ENCODE data around the gene ZNF205. TPM values are rescaled to one million over a fixed set of nuclear protein-coding genes. Genes with fewer than 3 reads are reported as not detected.
"Not testable (repeated sequence)": the region's sequence is repeated elsewhere in the genome, so short reads cannot be mapped to it uniquely, and the experiment has no call there.

ZNF205 gene
- polyA plus RNA-seq, 2 donors, result 8.4 to 18.0 TPM

GRCh38 chr16:3139561-3139960 lies 27.2 kb downstream of the ZNF205 start:
- not testable (repeated sequence) for H3K4me1 ChIP-seq (ENCODE audit: control insufficient read depth in 2 of 2, insufficient read depth in 2 of 2, low read length in 1 of 2); H3K4me3 ChIP-seq (ENCODE audit: low read depth in 1 of 2, low read length in 2 of 2); H3K27ac ChIP-seq (ENCODE audit: low read depth in 2 of 2, low read length in 1 of 2); H3K9me3 ChIP-seq (ENCODE audit: control insufficient read depth in 2 of 2, insufficient read depth in 1 of 2, low read depth in 1 of 2, low read length in 1 of 2); H3K27me3 ChIP-seq (ENCODE audit: control insufficient read depth in 1 of 2, insufficient read depth in 2 of 2, low read length in 2 of 2)
- peaks cover 5 to 35% of the 10 kb centered on the region in 2 donors for H3K36me3 ChIP-seq (ENCODE audit: control insufficient read depth in 2 of 2, insufficient read depth in 2 of 2, low read length in 1 of 2)
- 82 to 83% methylated on average over 9 of the region's 9 CpGs for WGBS, 2 donors

- Histone ChIP-seq H3K4me3 (ENCODE audit: low read depth in 1 of 2, low read length in 2 of 2) (no peak overlapping the region), H3K9me3 (ENCODE audit: control insufficient read depth in 2 of 2, insufficient read depth in 1 of 2, low read depth in 1 of 2, low read length in 1 of 2) (no peaks in the 10 kb centered on the region), H3K27me3 (ENCODE audit: control insufficient read depth in 1 of 2, insufficient read depth in 2 of 2, low read length in 2 of 2) (no peaks in the 10 kb centered on the region), H3K4me1 (ENCODE audit: control insufficient read depth in 2 of 2, insufficient read depth in 2 of 2, low read length in 1 of 2) (peaks cover 0 to 5% of the 10 kb centered on the region in 2 donors), H3K27ac (ENCODE audit: low read depth in 2 of 2, low read length in 1 of 2) (no peak overlapping the region), H3K36me3 (ENCODE audit: control insufficient read depth in 2 of 2, insufficient read depth in 2 of 2, low read length in 1 of 2) (peaks cover 5 to 35% of the 10 kb centered on the region in 2 donors)
- WGBS, 2 donors, result 93 to 94% methylated on average over 67 to 69 of the region's 69 CpGs
Observed at GRCh38 chr16:3140603-3141427, 28.4 kb downstream of the ZNF205 start.

GRCh38 chr16:3141781-3142311 lies 29.5 kb downstream of the ZNF205 start:
- Histone ChIP-seq H3K27me3 (ENCODE audit: control insufficient read depth in 1 of 2, insufficient read depth in 2 of 2, low read length in 2 of 2) (no peaks in the 10 kb centered on the region), H3K27ac (ENCODE audit: low read depth in 2 of 2, low read length in 1 of 2) (no peak overlapping the region), H3K4me3 (ENCODE audit: low read depth in 1 of 2, low read length in 2 of 2) (no peak overlapping the region), H3K9me3 (ENCODE audit: control insufficient read depth in 2 of 2, insufficient read depth in 1 of 2, low read depth in 1 of 2, low read length in 1 of 2) (no peaks in the 10 kb centered on the region), H3K36me3 (ENCODE audit: control insufficient read depth in 2 of 2, insufficient read depth in 2 of 2, low read length in 1 of 2) (peaks cover 5 to 35% of the 10 kb centered on the region in 2 donors), H3K4me1 (ENCODE audit: control insufficient read depth in 2 of 2, insufficient read depth in 2 of 2, low read length in 1 of 2) (peaks cover 0 to 5% of the 10 kb centered on the region in 2 donors)
- WGBS, 2 donors, result 94% methylated on average over 22 to 23 of the region's 23 CpGs

DNA sequence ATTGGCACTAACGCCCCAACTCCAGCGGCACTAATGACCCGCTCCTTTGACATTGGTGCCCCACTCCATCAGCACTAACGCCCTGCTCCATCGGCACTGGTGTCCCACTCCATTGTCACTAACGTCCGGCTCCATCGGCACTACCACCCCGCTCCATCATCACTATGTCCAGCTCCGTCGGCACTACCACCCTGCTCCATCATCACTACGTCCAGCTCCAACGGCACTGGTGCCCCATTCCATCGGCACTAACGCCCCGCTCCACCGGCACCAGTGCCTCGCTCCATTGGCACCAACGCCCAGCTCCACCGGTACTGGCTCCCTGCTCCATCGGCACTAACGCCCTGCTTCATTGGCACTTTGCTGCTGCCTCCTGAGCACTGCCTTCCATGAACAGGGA lies 29.9 kb downstream of the ZNF205 start:
- H3K4me3 ChIP-seq (ENCODE audit: low read depth in 1 of 2, low read length in 2 of 2), result no peak overlapping the region
- peaks cover 5 to 35% of the 10 kb centered on the region in 2 donors for H3K36me3 ChIP-seq (ENCODE audit: control insufficient read depth in 2 of 2, insufficient read depth in 2 of 2, low read length in 1 of 2)

GRCh38 chr16:3142770-3143169 lies 30.4 kb downstream of the ZNF205 start:
- H3K27ac ChIP-seq (ENCODE audit: low read depth in 2 of 2, low read length in 1 of 2), result no peak overlapping the region
- H3K4me1 ChIP-seq (ENCODE audit: control insufficient read depth in 2 of 2, insufficient read depth in 2 of 2, low read length in 1 of 2), result peaks cover 0 to 2% of the 10 kb centered on the region in 2 donors
- no peaks in the 10 kb centered on the region for H3K27me3 ChIP-seq (ENCODE audit: control insufficient read depth in 1 of 2, insufficient read depth in 2 of 2, low read length in 2 of 2)
- H3K4me3 ChIP-seq (ENCODE audit: low read depth in 1 of 2, low read length in 2 of 2), result no peak overlapping the region
- no peaks in the 10 kb centered on the region for H3K9me3 ChIP-seq (ENCODE audit: control insufficient read depth in 2 of 2, insufficient read depth in 1 of 2, low read depth in 1 of 2, low read length in 1 of 2)
- H3K36me3 ChIP-seq (ENCODE audit: control insufficient read depth in 2 of 2, insufficient read depth in 2 of 2, low read length in 1 of 2), result peaks cover 5 to 35% of the 10 kb centered on the region in 2 donors
- 89 to 92% methylated on average over 13 of the region's 13 CpGs for WGBS, 2 donors

More for the DNA sequence above, 29.9 kb downstream of the ZNF205 start:
- WGBS, 2 donors, result 95% methylated on average over 22 of the region's 22 CpGs
- Histone ChIP-seq H3K9me3 (ENCODE audit: control insufficient read depth in 2 of 2, insufficient read depth in 1 of 2, low read depth in 1 of 2, low read length in 1 of 2) (no peaks in the 10 kb centered on the region), H3K27ac (ENCODE audit: low read depth in 2 of 2, low read length in 1 of 2) (no peak overlapping the region), H3K4me1 (ENCODE audit: control insufficient read depth in 2 of 2, insufficient read depth in 2 of 2, low read length in 1 of 2) (peaks cover 0 to 5% of the 10 kb centered on the region in 2 donors), H3K27me3 (ENCODE audit: control insufficient read depth in 1 of 2, insufficient read depth in 2 of 2, low read length in 2 of 2) (no peaks in the 10 kb centered on the region)

DNA sequence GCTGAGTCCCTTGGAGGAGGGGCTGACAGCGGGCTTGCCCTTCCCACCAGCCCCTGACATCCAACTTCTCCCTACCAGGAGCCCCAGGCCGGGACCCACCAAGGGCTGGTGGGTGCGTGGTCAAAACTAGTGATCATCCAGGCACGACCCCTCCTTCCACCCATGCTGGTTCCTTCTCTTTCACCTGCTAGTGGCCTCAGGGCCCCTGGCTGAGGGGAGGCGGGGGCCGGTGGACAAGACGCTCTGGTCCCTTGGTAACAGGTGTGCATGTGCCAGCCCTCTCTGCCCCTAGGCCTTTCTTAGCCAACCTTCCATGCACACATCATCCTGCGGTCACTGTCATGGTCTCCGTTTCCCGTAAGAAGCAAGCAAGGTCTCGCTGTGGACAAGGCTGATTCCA lies 30.8 kb downstream of the ZNF205 start:
- Histone ChIP-seq H3K9me3 (ENCODE audit: control insufficient read depth in 2 of 2, insufficient read depth in 1 of 2, low read depth in 1 of 2, low read length in 1 of 2) (no peaks in the 10 kb centered on the region), H3K27me3 (ENCODE audit: control insufficient read depth in 1 of 2, insufficient read depth in 2 of 2, low read length in 2 of 2) (no peaks in the 10 kb centered on the region), H3K36me3 (ENCODE audit: control insufficient read depth in 2 of 2, insufficient read depth in 2 of 2, low read length in 1 of 2) (peaks cover 5 to 31% of the 10 kb centered on the region in 2 donors), H3K27ac (ENCODE audit: low read depth in 2 of 2, low read length in 1 of 2) (no peak overlapping the region), H3K4me3 (ENCODE audit: low read depth in 1 of 2, low read length in 2 of 2) (no peak overlapping the region), H3K4me1 (ENCODE audit: control insufficient read depth in 2 of 2, insufficient read depth in 2 of 2, low read length in 1 of 2) (peaks cover 0 to 2% of the 10 kb centered on the region in 2 donors)
- 90 to 95% methylated on average over 11 of the region's 11 CpGs for WGBS, 2 donors

- Histone ChIP-seq H3K4me1 (ENCODE audit: control insufficient read depth in 2 of 2, insufficient read depth in 2 of 2, low read length in 1 of 2) (peaks cover 0 to 2% of the 10 kb centered on the region in 2 donors), H3K36me3 (ENCODE audit: control insufficient read depth in 2 of 2, insufficient read depth in 2 of 2, low read length in 1 of 2) (peaks cover 5 to 26% of the 10 kb centered on the region in 2 donors), H3K9me3 (ENCODE audit: control insufficient read depth in 2 of 2, insufficient read depth in 1 of 2, low read depth in 1 of 2, low read length in 1 of 2) (no peaks in the 10 kb centered on the region), H3K4me3 (ENCODE audit: low read depth in 1 of 2, low read length in 2 of 2) (no peak overlapping the region), H3K27ac (ENCODE audit: low read depth in 2 of 2, low read length in 1 of 2) (no peak overlapping the region), H3K27me3 (ENCODE audit: control insufficient read depth in 1 of 2, insufficient read depth in 2 of 2, low read length in 2 of 2) (no peaks in the 10 kb centered on the region)
- 66 to 76% methylated on average over 23 of the region's 23 CpGs for WGBS, 2 donors
Observed at GRCh38 chr16:3143598-3144320, 31.4 kb downstream of the ZNF205 start.

DNA sequence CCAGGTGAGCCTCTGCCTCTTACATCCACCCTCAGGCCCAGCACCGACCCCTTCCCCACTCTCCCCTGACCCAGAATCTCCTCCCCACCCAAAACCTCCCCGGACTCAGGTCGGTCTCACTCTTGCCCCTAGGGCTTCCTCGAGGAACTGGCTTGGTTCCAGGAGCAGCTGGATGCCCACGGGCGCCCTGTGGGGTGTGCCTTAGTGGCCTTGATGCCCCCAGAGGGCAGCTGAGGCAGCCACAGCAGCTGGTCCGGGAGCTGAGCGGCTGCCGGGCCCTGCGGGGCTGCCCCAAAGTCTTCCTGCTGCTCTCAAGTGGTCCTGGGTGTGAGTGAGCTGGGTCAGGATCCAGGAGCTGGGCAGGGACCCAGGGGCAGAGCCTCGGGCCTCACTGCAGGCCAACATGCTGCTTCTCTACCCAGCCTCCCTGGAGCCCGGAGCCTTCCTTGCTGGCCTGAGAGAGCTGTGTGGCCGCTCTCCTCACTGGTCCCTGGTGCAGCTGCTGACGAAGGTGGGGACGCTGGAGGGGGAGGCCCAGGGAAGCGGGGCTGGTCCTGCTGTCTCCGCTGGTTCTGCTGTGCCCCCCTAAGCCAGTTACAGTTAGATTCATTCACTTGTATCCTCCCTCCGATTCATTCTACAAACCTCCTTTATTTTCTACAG lies 32.1 kb downstream of the ZNF205 start:
- Histone ChIP-seq H3K27me3 (ENCODE audit: control insufficient read depth in 1 of 2, insufficient read depth in 2 of 2, low read length in 2 of 2) (no peaks in the 10 kb centered on the region), H3K36me3 (ENCODE audit: control insufficient read depth in 2 of 2, insufficient read depth in 2 of 2, low read length in 1 of 2) (peaks cover 5 to 20% of the 10 kb centered on the region in 2 donors), H3K4me1 (ENCODE audit: control insufficient read depth in 2 of 2, insufficient read depth in 2 of 2, low read length in 1 of 2) (peaks cover under 1 to 3% of the 10 kb centered on the region in 2 donors), H3K9me3 (ENCODE audit: control insufficient read depth in 2 of 2, insufficient read depth in 1 of 2, low read depth in 1 of 2, low read length in 1 of 2) (no peaks in the 10 kb centered on the region), H3K4me3 (ENCODE audit: low read depth in 1 of 2, low read length in 2 of 2) (no peak overlapping the region), H3K27ac (ENCODE audit: low read depth in 2 of 2, low read length in 1 of 2) (no peak overlapping the region)
- WGBS, 2 donors, result 70 to 75% methylated on average over 18 of the region's 18 CpGs

DNA sequence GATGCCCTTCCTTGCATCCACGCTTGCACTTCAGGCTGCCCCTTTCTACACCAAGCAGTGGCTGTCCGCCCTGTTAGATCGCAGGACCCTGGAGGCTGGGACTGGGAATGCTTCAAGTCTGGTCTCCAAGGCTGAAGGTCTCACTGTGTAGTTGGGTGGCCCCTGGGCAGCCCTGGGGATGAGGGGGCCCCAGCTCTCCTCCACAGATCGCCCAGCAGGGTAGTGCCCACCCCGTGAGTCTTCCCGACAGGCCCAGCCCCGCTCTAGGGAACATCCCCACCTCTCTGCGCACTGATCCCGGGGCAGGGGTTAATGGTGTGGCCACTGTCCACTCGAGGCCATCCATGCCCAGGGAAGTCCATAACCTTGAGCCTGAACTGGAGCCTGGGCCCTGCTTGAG lies 32.8 kb downstream of the ZNF205 start:
- H3K27ac ChIP-seq (ENCODE audit: low read depth in 2 of 2, low read length in 1 of 2), result no peak overlapping the region
- H3K27me3 ChIP-seq (ENCODE audit: control insufficient read depth in 1 of 2, insufficient read depth in 2 of 2, low read length in 2 of 2), result no peaks in the 10 kb centered on the region
- 86 to 87% methylated on average over 10 of the region's 10 CpGs for WGBS, 2 donors
- peaks cover 4 to 6% of the 10 kb centered on the region in 2 donors for H3K4me1 ChIP-seq (ENCODE audit: control insufficient read depth in 2 of 2, insufficient read depth in 2 of 2, low read length in 1 of 2)
- H3K36me3 ChIP-seq (ENCODE audit: control insufficient read depth in 2 of 2, insufficient read depth in 2 of 2, low read length in 1 of 2), result peaks cover 5 to 19% of the 10 kb centered on the region in 2 donors
- H3K9me3 ChIP-seq (ENCODE audit: control insufficient read depth in 2 of 2, insufficient read depth in 1 of 2, low read depth in 1 of 2, low read length in 1 of 2), result no peaks in the 10 kb centered on the region
- H3K4me3 ChIP-seq (ENCODE audit: low read depth in 1 of 2, low read length in 2 of 2), result no peak overlapping the region

Data from esophagus (tissue), 2 donors.